Pancreas (tissue), 10 donors: ENCODE results near the gene UBAC2. TPM values are rescaled to one million over a fixed set of nuclear protein-coding genes. Genes with fewer than 3 reads are reported as not detected.

ENCODE experiments used
- ATAC-seq, 4 donors: fragments of 200-7000 bp; cut with Tn5 transposase; one replicate each; pipeline versions ENCODE4 v1.8.0 to v1.9.1; 2020; ENCODE audit warnings: mild to moderate bottlenecking in 4 of 4, moderate library complexity in 4 of 4
- DNase-seq, 6 donors: peaks; one replicate each; pipeline ENCODE4 v3.0.0-alpha.2; 2020
- FAIRE-seq: peaks from 2 replicates; lab custom pipeline; 2012; peaks lifted over from hg19 to GRCh38; lab: Jason Lieb, UNC
- H3K27ac ChIP-seq, 4 donors: fragments of 200-600 bp; sonication (generic); 1 replicate in 3 of 4; 2 replicates in 1 of 4; pipeline versions ENCODE4 v1.5.0 to v1.8.0; 2020
- H3K27me3 ChIP-seq, 4 donors: fragments of 200-600 bp; one replicate each; pipeline ENCODE4 v1.8.0; 2021
- H3K36me3 ChIP-seq, 3 donors: fragments of 200-600 bp; sonication (generic) in 1 of 3; one replicate each; pipeline versions ENCODE4 v1.5.0 to v1.8.0; 2020 to 2021
- H3K4me1 ChIP-seq, 3 donors: fragments of 200-600 bp; one replicate each; pipeline ENCODE4 v1.8.0; 2021
- H3K4me3 ChIP-seq, 4 donors: fragments of 200-600 bp; sonication (generic) in 2 of 4; one replicate each; pipeline versions ENCODE4 v1.5.0 to v1.8.0; 2020 to 2021
- H3K9me3 ChIP-seq, 4 donors: fragments of 200-600 bp; one replicate each; pipeline ENCODE4 v1.8.0; 2021
- WGBS, 2 donors: extraction: QIAGEN DNeasy Blood & Tissue Kit; methylation state at CpG; one replicate each; pipeline ENCODE4 v1.1.7; 2013; 5-methylcytosine and 5-hydroxymethylcytosine counted together
- intact Hi-C, 3 donors: fragments of 100-400 bp; cut with DNase I; formaldehyde crosslinking; loops; one replicate each; pipeline versions ENCODE4 v1.11.1 to v1.14.2; 2022
- polyA plus RNA-seq, 2 donors: library from polyadenylated mRNA; stranded (reverse); fragments of 200-250 nt; gene quantifications; one replicate each; pipeline ENCODE4 v1.2.3, GENCODE V29; 2013
- total RNA-seq, 6 donors: library from RNA; stranded (reverse); fragmentation: NEBNext Ultra II Directional in 4 of 6; extraction: Animal tissue kit (Norgen Biotek cat#: 25700) in 4 of 6; gene quantifications; one replicate each; pipeline versions ENCODE4 v1.2.1 to v1.2.4, GENCODE V29; 2021 to 2023
- TF ChIP-seq, protein P1 (sequence below), 4 donors: fragments of 200-600 bp; sonication (generic) in 3 of 4; IDR thresholded peaks; one replicate each; pipeline versions ENCODE4 v1.5.0 to v1.8.0; 2021; ENCODE audit warnings: antibody characterized with exemption in 4 of 4
- donor health status: healthy with polysubstance abuse.
- donor health status: DM: no; HTN: no; CAD: no; lungs with moderate emphysema.
- donor health status: DM: no; HTN: no; CAD: no.
- donor health status: control.
- donor health status: control.
- donor health status: Bipolar disorder and iron deficiency.
- donor health status: DM: yes; HTN: yes; CAD: no.
- donor health status: DM: no; HTN: no; CAD: no.
- donor health status: DM: no; HTN: no; CAD: no.
- donor health status: DM: yes; HTN: yes; CAD: no.

Gene UBAC2
- total and polyA plus RNA-seq, 8 donors: 17.5 to 29.5 (median 26.9) TPM

DNA sequence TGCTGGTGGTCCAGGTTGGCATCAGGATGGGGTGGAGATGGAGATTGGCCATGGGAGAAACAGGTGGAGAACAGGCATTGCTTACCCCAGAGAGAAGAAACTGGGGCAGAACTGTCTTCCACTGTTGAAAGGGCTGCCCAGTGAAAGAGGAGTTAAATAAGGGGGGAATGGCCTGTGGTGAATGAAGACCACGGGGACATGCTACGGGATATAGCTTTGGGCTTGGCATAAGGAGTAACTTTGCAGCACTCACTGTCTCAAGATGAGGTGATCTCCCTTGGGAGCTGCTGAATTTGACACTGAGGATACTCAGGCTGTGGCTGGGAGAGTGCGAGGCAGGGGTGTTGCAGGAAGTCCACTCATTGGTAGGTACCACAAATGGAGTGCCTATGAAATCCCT is 68.2 kb downstream of the UBAC2 start:
- TF ChIP-seq, protein P1, sequence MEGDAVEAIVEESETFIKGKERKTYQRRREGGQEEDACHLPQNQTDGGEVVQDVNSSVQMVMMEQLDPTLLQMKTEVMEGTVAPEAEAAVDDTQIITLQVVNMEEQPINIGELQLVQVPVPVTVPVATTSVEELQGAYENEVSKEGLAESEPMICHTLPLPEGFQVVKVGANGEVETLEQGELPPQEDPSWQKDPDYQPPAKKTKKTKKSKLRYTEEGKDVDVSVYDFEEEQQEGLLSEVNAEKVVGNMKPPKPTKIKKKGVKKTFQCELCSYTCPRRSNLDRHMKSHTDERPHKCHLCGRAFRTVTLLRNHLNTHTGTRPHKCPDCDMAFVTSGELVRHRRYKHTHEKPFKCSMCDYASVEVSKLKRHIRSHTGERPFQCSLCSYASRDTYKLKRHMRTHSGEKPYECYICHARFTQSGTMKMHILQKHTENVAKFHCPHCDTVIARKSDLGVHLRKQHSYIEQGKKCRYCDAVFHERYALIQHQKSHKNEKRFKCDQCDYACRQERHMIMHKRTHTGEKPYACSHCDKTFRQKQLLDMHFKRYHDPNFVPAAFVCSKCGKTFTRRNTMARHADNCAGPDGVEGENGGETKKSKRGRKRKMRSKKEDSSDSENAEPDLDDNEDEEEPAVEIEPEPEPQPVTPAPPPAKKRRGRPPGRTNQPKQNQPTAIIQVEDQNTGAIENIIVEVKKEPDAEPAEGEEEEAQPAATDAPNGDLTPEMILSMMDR (IDR thresholded peaks at IDR 0.05): no peak
- Histone ChIP-seq H3K36me3 (no peaks in the 10 kb centered on the region), H3K9me3 (no peaks in the 10 kb centered on the region), H3K27me3 (no peaks in the 10 kb centered on the region), H3K27ac (no peak overlapping the region), H3K4me3 (no peak overlapping the region), H3K4me1 (no peaks in the 10 kb centered on the region)
- no peak for ATAC-seq
- no peak for DNase-seq
- WGBS, 2 donors: 92 to 93% methylated on average over 3 of the region's 3 CpGs
- intact Hi-C loops: loop anchor here in 2 of 3 donors (5.0 to 10.0 kb wide), 3 partner anchors 92 to 168 kb away; no protein-coding TSS in a partner anchor
- no peak for FAIRE-seq

DNA sequence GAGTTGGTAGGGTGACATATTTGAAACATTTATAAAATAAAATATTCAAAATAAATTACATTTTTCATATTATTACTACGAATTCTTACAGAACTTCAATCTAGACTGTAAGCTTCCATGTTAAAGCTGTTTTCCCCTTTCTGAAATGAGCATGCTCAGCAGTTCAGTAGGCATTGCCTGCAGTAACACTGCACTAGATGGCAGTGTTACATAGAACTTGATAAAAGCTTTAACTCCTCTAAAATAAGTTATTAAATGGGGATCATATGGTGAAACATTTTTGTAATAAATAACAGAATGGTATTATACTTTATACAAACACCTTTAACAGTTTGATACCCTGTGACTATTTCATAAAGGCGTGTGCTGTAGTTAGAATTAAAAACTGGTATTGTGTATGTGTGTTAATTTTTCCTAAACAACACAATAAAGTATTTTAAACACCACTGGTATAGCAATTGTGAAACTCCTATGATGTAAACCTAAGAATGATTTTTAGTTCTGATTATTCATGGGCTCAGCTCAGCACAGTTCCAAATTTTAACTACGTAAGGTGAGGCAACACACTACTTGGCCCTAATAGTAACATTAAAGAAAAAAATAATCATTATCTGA is 69.1 kb downstream of the UBAC2 start:
- ATAC-seq: peak in 3 of 4 donors; percentile 79 to 87 (median 84)
- H3K27me3 ChIP-seq: no peaks in the 10 kb centered on the region
- no peaks in the 10 kb centered on the region for H3K9me3 ChIP-seq
- H3K27ac ChIP-seq: no peak overlapping the region
- intact Hi-C loops: loop anchor here in 2 of 3 donors (5.0 to 10.0 kb wide), 3 partner anchors 92 to 168 kb away; no protein-coding TSS in a partner anchor
- no peaks in the 10 kb centered on the region for H3K36me3 ChIP-seq
- 73 to 78% methylated on average over 3 of the region's 3 CpGs for WGBS, 2 donors
- no peak overlapping the region for H3K4me3 ChIP-seq
- H3K4me1 ChIP-seq: no peaks in the 10 kb centered on the region
- FAIRE-seq: peak; percentile 90
- TF ChIP-seq, protein P1 (IDR thresholded peaks at IDR 0.05): peak in 3 of 4 donors; percentile 21 to 23 (median 22)
- no peak for DNase-seq

DNA sequence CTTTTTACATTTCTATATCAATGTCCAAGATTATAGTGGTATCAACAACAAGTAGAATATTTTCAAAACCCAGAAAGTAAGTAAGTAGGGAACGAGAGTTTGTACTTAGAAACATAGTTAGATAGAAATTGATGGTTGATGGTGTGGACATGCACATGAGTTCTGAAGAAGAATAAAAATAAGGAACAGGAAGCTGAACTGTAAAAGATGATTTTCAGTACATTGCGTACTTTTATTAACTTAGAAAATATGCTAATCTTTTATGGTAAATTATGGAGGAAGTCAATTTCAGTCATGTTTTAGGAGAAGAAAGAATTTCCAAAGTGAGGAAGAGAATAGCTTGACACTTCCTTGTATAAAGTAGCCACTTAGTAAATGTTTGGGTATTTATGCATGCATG is 69.9 kb downstream of the UBAC2 start:
- Histone ChIP-seq H3K27me3 (no peaks in the 10 kb centered on the region), H3K36me3 (no peaks in the 10 kb centered on the region), H3K27ac (no peak overlapping the region), H3K4me1 (no peaks in the 10 kb centered on the region), H3K4me3 (no peak overlapping the region), H3K9me3 (no peaks in the 10 kb centered on the region)
- FAIRE-seq (no peak), ATAC-seq (peak in 1 of 4 donors; percentile 12), DNase-seq (no peak)
- intact Hi-C loops: no loop called here
- 84 to 89% methylated on average over 2 of the region's 2 CpGs for WGBS, 2 donors
- TF ChIP-seq, protein P1 (IDR thresholded peaks at IDR 0.05): no peak

DNA sequence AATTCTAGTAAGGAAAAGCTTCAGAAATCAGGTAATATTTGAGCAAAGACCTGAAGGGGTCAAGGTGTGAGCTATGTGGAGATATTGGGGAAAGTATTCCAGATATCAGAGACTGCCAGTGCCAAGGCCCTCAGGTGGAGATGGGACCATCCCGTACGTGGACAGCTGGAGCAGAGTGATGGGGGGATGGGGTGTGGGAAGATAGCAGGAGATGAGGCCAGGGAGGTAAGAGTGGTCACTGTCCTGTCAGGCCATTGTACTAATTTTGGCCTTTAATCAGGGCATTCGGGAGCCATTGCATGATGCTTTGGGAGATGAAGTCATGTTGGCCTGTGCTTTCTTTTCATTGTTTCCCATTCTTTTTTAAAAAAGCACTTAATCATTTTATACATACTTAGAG is 70.6 kb downstream of the UBAC2 start:
- WGBS, 2 donors: 80 to 92% methylated on average over 3 of the region's 3 CpGs
- H3K4me1 ChIP-seq: no peaks in the 10 kb centered on the region
- H3K4me3 ChIP-seq: no peak overlapping the region
- intact Hi-C loops: no loop called here
- no peaks in the 10 kb centered on the region for H3K27me3 ChIP-seq
- FAIRE-seq (no peak), DNase-seq (no peak), ATAC-seq (no peak)
- no peaks in the 10 kb centered on the region for H3K36me3 ChIP-seq
- no peaks in the 10 kb centered on the region for H3K9me3 ChIP-seq
- TF ChIP-seq, protein P1 (IDR thresholded peaks at IDR 0.05): no peak
- H3K27ac ChIP-seq: no peak overlapping the region

DNA sequence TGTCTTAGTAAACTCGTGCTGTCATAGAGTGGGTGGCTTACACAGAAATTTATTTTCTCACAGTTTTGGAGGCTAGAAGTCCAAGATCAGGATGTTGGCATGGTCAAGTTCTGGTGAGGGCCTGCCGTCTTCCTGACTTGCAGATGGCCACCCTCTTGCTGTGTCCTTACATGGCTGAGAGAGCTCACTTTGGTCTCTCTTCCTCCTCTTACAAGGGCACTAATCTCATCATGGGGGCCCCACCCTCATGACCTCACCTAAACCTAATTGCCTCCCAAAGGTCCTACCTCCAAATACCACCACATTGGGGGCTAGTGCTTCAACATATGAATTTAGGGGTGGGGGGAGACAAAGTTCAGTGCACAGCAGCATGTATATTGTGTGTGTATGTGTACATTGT is 71.8 kb downstream of the UBAC2 start:
- Histone ChIP-seq H3K27ac (no peak overlapping the region), H3K27me3 (no peaks in the 10 kb centered on the region), H3K36me3 (no peaks in the 10 kb centered on the region), H3K4me1 (no peaks in the 10 kb centered on the region), H3K9me3 (no peaks in the 10 kb centered on the region), H3K4me3 (no peak overlapping the region)
- FAIRE-seq (no peak), DNase-seq (no peak), ATAC-seq (no peak)
- intact Hi-C loops: no loop called here
- TF ChIP-seq, protein P1 (IDR thresholded peaks at IDR 0.05): no peak
- 97 to 99% methylated on average over 2 of the region's 2 CpGs for WGBS, 2 donors
